Spleen (tissue), 11 donors: Measurements from ENCODE around the gene TMEM178B. TPM values are rescaled to one million over a fixed set of nuclear protein-coding genes. Genes with fewer than 3 reads are reported as not detected.

Experiments
- DNase-seq: peaks from one replicate; pipeline ENCODE4 v3.0.0-alpha.2; 2020
- H3K27ac ChIP-seq, 8 donors: fragments of 200-600 bp; sonication (generic) in 7 of 8; 1 replicate in 4 of 8; 2 replicates in 4 of 8; pipeline versions ENCODE4 v1.5.0 to v1.8.0; 2016 to 2021; ENCODE audit warnings: inconsistent platforms in 4 of 8, mild to moderate bottlenecking in 4 of 8, moderate library complexity in 1 of 8
- H3K27me3 ChIP-seq, 7 donors: fragments of 200-600 bp; sonication (generic) in 6 of 7; replicated peaks in 1 of 7; 1 replicate in 4 of 7; 2 replicates in 3 of 7; pipeline versions ENCODE4 v1.5.0 to v1.8.0; 2016 to 2021; ENCODE audit warnings: inconsistent platforms in 3 of 7, mild to moderate bottlenecking in 1 of 7
- H3K36me3 ChIP-seq, 6 donors: fragments of 200-600 bp; sonication (generic) in 5 of 6; 1 replicate in 4 of 6; 2 replicates in 2 of 6; pipeline versions ENCODE4 v1.5.0 to v1.8.0; 2016 to 2021; ENCODE audit warnings: inconsistent platforms in 2 of 6
- H3K4me1 ChIP-seq, 6 donors: fragments of 200-600 bp; sonication (generic) in 5 of 6; 1 replicate in 3 of 6; 2 replicates in 3 of 6; pipeline versions ENCODE4 v1.5.0 to v1.8.0; 2016 to 2021; ENCODE audit warnings: inconsistent platforms in 3 of 6
- H3K4me3 ChIP-seq, 8 donors: fragments of 200-600 bp; sonication (generic) in 7 of 8; 1 replicate in 4 of 8; 2 replicates in 4 of 8; pipeline versions ENCODE4 v1.5.0 to v1.8.0; 2016 to 2021; ENCODE audit warnings: inconsistent platforms in 4 of 8, mild to moderate bottlenecking in 4 of 8, moderate library complexity in 2 of 8
- H3K9me3 ChIP-seq, 8 donors: fragments of 200-600 bp; sonication (generic) in 7 of 8; 1 replicate in 4 of 8; 2 replicates in 4 of 8; pipeline versions ENCODE4 v1.5.0 to v1.8.0; 2016 to 2021; ENCODE audit warnings: inconsistent platforms in 4 of 8
- POLR2A ChIP-seq, 3 donors: fragments of 450-650 bp; IDR thresholded peaks; one replicate each; pipeline ENCODE4 v1.5.1; 2017; ENCODE audit warnings: antibody characterized with exemption in 3 of 3, mild to moderate bottlenecking in 1 of 3
- POLR2AphosphoS5 ChIP-seq, 3 donors: sonication (generic); formaldehyde crosslinking; IDR thresholded peaks; one replicate each; pipeline ENCODE4 v1.5.1; 2017; ENCODE audit warnings: antibody characterized with exemption in 3 of 3
- WGBS, 5 donors: extraction: QIAGEN DNeasy Blood & Tissue Kit in 3 of 5; methylation state at CpG; one replicate each; pipeline versions ENCODE4 v1.1.5 to v1.1.7; 2013 to 2018; 5-methylcytosine and 5-hydroxymethylcytosine counted together
- intact Hi-C: fragments of 100-400 bp; cut with DNase I; formaldehyde crosslinking; loops from one replicate; pipeline ENCODE4 v1.15.0; 2023; ENCODE audit warnings: low total_unique reads
- polyA plus RNA-seq, 3 donors: library from polyadenylated mRNA; stranded (reverse); fragments of 200-250 nt; gene quantifications; one replicate each; pipeline ENCODE4 v1.2.1, GENCODE V29; 2013
- total RNA-seq, 7 donors: library from RNA; depleted of rRNA in 3 of 7; stranded (reverse); fragments of >200 nt in 3 of 7; fragmentation: NEBNext Ultra II Directional in 4 of 7; extraction: Animal tissue kit (Norgen Biotek cat#: 25700) in 4 of 7; gene quantifications; one replicate each; pipeline versions ENCODE4 v1.1.0 to v1.2.1, GENCODE V29; 2016 to 2021
- TF ChIP-seq, protein P1 (sequence below), 11 experiments: fragments of 200-600 bp in 7 of 11; fragments of 450-650 bp in 4 of 11; sonication (generic) in 4 of 11; IDR thresholded peaks in 8 of 11; conservative IDR thresholded peaks in 3 of 11; 1 replicate in 7 of 11; 2 replicates in 4 of 11; pipeline versions ENCODE4 v1.4.0 to v1.8.0; 2016 to 2021; ENCODE audit warnings: antibody characterized with exemption in 11 of 11, inconsistent platforms in 4 of 11, mild to moderate bottlenecking in 1 of 11
- donor health status: healthy with polysubstance abuse.
- donor health status: DM: no; HTN: no; CAD: no; lungs with moderate emphysema.
- donor health status: DM: no; HTN: no; CAD: no.
- donor health status: Bipolar disorder and iron deficiency.
- donor health status: healthy.
- donor health status: DM: no; HTN: no; CAD: no.
- donor health status: DM: yes; HTN: yes; CAD: no.

Gene TMEM178B
- total and polyA plus RNA-seq, 10 donors: 0.35 to 5.5 (median 1.3) TPM

- TF ChIP-seq, protein P1, sequence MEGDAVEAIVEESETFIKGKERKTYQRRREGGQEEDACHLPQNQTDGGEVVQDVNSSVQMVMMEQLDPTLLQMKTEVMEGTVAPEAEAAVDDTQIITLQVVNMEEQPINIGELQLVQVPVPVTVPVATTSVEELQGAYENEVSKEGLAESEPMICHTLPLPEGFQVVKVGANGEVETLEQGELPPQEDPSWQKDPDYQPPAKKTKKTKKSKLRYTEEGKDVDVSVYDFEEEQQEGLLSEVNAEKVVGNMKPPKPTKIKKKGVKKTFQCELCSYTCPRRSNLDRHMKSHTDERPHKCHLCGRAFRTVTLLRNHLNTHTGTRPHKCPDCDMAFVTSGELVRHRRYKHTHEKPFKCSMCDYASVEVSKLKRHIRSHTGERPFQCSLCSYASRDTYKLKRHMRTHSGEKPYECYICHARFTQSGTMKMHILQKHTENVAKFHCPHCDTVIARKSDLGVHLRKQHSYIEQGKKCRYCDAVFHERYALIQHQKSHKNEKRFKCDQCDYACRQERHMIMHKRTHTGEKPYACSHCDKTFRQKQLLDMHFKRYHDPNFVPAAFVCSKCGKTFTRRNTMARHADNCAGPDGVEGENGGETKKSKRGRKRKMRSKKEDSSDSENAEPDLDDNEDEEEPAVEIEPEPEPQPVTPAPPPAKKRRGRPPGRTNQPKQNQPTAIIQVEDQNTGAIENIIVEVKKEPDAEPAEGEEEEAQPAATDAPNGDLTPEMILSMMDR (IDR thresholded peaks at IDR 0.05 in 8 of 11, conservative IDR thresholded peaks at IDR 0.05 in 3 of 11): no peak
- 80 to 88% (median 85%) methylated on average over 4 of the region's 4 CpGs for WGBS, 5 donors
- intact Hi-C loops: no loop called here
- no peak overlapping the region for H3K27ac ChIP-seq
- no peaks in the 10 kb centered on the region for H3K27me3 ChIP-seq
- no peaks in the 10 kb centered on the region for H3K4me1 ChIP-seq
- H3K4me3 ChIP-seq: no peak overlapping the region
- H3K9me3 ChIP-seq: no peaks in the 10 kb centered on the region
- H3K36me3 ChIP-seq: no peaks in the 10 kb centered on the region
- DNase-seq: no peak
Observed at GRCh38 chr7:141456711-141457110, 382.8 kb downstream of the TMEM178B start.

DNA sequence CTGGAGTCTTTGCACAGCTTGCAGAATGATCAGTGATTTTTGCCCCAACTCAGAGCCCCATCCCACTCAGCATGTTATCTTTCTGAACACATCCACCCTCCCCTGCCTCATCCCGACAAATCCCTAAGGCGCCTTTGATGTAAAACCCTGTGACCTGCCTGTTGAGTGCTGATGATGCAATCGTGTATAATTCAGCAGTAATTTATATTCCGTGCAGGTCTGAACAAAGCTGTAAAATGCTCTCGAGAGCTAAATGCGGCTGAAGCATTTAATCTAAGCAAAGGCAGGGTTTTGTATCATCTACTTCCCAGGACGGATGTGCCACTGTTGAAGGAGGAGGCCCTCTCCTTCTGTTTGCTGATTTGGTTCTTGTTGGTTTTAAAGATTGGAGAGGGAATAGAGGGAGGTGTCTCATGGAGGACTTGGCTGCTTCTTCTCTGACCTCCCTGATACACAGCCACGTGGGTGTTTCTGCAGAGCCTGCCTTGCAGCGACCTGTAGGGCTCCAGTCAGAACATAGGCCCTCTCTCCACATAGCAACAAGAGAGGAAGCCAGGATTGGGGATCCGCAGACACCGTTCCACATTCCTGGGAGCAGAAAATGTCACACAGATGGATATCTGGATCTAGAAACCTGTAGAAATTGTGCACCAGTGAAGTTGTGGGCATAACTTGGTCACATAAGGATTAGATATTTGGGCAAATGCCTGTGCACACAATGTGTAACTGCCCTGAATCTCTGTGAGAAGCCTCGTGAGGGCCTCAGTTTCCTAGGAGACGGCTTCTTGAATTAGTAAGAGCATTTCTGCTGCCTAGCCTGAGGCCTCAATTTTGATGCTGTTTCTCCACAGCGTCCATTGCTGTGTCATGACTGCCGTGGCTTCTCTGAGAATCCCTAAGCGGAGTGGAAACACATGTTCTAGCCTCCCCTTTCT is 387.2 kb downstream of the TMEM178B start:
- WGBS, 5 donors: 78 to 82% (median 79%) methylated on average over 16 of the region's 16 CpGs
- no peak for DNase-seq
- H3K27ac ChIP-seq: no peak overlapping the region
- no peaks in the 10 kb centered on the region for H3K36me3 ChIP-seq
- TF ChIP-seq POLR2A (IDR thresholded peaks at IDR 0.05): no peak
- TF ChIP-seq, protein P1 (IDR thresholded peaks at IDR 0.05 in 8 of 11, conservative IDR thresholded peaks at IDR 0.05 in 3 of 11): no peak
- no peak for TF ChIP-seq POLR2AphosphoS5 (IDR thresholded peaks at IDR 0.05)
- no peak overlapping the region for H3K4me3 ChIP-seq
- no peaks in the 10 kb centered on the region for H3K4me1 ChIP-seq
- no peaks in the 10 kb centered on the region for H3K9me3 ChIP-seq
- H3K27me3 ChIP-seq: no peaks in the 10 kb centered on the region
- intact Hi-C loops: no loop called here

- Histone ChIP-seq H3K36me3 (no peaks in the 10 kb centered on the region), H3K9me3 (no peaks in the 10 kb centered on the region), H3K4me1 (no peaks in the 10 kb centered on the region), H3K4me3 (no peak overlapping the region), H3K27me3 (no peaks in the 10 kb centered on the region), H3K27ac (no peak overlapping the region)
- TF ChIP-seq, protein P1 (IDR thresholded peaks at IDR 0.05 in 8 of 11, conservative IDR thresholded peaks at IDR 0.05 in 3 of 11): no peak
- no peak for TF ChIP-seq POLR2AphosphoS5 (IDR thresholded peaks at IDR 0.05)
- TF ChIP-seq POLR2A (IDR thresholded peaks at IDR 0.05): no peak
- 80 to 86% (median 85%) methylated on average over 6 of the region's 6 CpGs for WGBS, 5 donors
- intact Hi-C loops: no loop called here
- no peak for DNase-seq
Observed at GRCh38 chr7:141461924-141462323, 388.1 kb downstream of the TMEM178B start.

GRCh38 chr7:141462958-141463357 is 389.1 kb downstream of the TMEM178B start:
- intact Hi-C loops: no loop called here
- DNase-seq: no peak

More at GRCh38 chr7:141462958-141463357, 389.1 kb downstream of the TMEM178B start:
- Histone ChIP-seq H3K36me3 (no peaks in the 10 kb centered on the region), H3K4me1 (no peaks in the 10 kb centered on the region), H3K4me3 (no peak overlapping the region), H3K27me3 (no peaks in the 10 kb centered on the region), H3K27ac (no peak overlapping the region), H3K9me3 (no peaks in the 10 kb centered on the region)
- TF ChIP-seq POLR2A (IDR thresholded peaks at IDR 0.05) (no peak), POLR2AphosphoS5 (IDR thresholded peaks at IDR 0.05) (no peak)
- TF ChIP-seq, protein P1 (IDR thresholded peaks at IDR 0.05 in 8 of 11, conservative IDR thresholded peaks at IDR 0.05 in 3 of 11): no peak
- WGBS, 5 donors: 49 to 78% (median 75%) methylated on average over 4 of the region's 4 CpGs
